ENCODE measurements around the gene TTC32.
A peak's percentile ranks its signal among the peaks of the same experiment; 100 is the strongest.

The TTC32 gene

DNA sequence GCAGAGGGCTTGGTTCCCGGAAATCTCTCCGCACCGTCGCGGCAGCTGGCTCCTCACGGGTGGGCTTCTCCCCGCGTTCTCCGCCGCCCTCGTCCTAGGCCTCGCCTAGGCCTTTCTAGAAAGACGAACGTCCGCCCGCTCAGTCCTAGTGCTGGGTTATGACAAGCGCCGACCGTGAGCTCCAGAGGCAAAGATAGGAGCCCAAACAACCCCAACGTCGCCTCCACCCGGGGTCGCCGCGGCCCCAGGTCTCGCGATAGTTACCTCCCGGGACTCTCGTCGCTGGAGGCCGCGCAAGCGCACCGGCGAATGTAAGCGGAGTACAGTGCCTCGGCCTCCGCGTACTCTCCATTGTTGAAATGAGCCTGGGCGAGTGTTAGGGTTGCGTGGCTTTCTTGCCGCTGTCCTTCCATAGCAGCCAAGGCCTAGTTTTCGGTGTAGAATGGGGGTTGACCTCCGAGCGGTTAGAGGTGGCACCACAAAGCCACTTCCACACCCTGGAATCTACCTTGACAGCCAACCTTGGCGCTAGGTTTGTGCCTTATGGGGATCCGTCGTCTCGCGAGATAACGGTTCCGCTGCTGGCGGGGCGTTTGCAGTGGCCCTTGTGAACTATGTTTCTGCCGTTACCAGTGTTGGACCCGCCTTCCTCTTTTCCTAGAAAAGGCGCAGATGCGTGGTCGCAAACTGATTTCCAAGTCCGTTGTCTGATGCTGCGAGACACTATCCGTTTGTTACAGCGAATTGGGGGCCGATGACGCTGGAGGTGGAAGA is at the start of gene TTC32:
Gene TTC32, minus strand, starts transcription at position 542 of the 774 bp plus-strand sequence. Its CDS starts 129 bp downstream, at position 413.
- Mint-ChIP-seq H3K27ac (peak within 1 kb of the TSS; percentile 100), H3K9me3 (no peaks in the 10 kb centered on the region), H3K27me3 (ENCODE audit: low read depth, poor library complexity) (peaks cover 4% of the 10 kb centered on the region), H3K36me3 (ENCODE audit: low read depth) (no peaks in the 10 kb centered on the region), H3K4me1 (peaks cover 49% of the 10 kb centered on the region), H3K4me3 (peak within 1 kb of the TSS; percentile 93)
- TF ChIP-seq, protein P1, sequence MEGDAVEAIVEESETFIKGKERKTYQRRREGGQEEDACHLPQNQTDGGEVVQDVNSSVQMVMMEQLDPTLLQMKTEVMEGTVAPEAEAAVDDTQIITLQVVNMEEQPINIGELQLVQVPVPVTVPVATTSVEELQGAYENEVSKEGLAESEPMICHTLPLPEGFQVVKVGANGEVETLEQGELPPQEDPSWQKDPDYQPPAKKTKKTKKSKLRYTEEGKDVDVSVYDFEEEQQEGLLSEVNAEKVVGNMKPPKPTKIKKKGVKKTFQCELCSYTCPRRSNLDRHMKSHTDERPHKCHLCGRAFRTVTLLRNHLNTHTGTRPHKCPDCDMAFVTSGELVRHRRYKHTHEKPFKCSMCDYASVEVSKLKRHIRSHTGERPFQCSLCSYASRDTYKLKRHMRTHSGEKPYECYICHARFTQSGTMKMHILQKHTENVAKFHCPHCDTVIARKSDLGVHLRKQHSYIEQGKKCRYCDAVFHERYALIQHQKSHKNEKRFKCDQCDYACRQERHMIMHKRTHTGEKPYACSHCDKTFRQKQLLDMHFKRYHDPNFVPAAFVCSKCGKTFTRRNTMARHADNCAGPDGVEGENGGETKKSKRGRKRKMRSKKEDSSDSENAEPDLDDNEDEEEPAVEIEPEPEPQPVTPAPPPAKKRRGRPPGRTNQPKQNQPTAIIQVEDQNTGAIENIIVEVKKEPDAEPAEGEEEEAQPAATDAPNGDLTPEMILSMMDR (IDR thresholded peaks at IDR 0.05), result no peak
- peak; percentile 92 for DNase-seq

DNA sequence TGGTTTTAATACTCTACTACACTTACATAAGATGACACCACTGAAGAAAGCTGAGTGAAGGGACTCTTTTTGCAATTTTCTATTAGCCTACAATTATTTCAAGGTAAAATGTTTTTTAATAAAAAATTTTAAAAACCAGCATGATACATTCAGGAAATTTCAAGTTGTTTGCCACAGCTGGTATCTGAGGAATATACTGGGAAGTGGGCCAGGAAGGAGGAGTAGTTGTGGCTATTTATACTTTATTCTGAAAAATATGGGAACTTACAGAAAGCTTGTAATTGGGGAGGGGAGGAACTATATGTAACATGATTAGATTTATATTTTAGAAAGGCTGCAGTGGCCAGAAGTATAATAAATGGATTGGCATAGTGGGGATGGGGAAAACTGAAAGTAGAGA is 47.3 kb upstream of the TTC32 start:
- peaks cover 38% of the 10 kb centered on the region for H3K36me3 Mint-ChIP-seq (ENCODE audit: low read depth)
- H3K9me3 Mint-ChIP-seq, result no peaks in the 10 kb centered on the region
- TF ChIP-seq, protein P1 (IDR thresholded peaks at IDR 0.05), result no peak
- H3K27me3 Mint-ChIP-seq (ENCODE audit: low read depth, poor library complexity), result no peaks in the 10 kb centered on the region
- no peak overlapping the region for H3K27ac Mint-ChIP-seq
- no peaks in the 10 kb centered on the region for H3K4me1 Mint-ChIP-seq
- DNase-seq, result no peak
- H3K4me3 Mint-ChIP-seq, result no peak overlapping the region

DNA sequence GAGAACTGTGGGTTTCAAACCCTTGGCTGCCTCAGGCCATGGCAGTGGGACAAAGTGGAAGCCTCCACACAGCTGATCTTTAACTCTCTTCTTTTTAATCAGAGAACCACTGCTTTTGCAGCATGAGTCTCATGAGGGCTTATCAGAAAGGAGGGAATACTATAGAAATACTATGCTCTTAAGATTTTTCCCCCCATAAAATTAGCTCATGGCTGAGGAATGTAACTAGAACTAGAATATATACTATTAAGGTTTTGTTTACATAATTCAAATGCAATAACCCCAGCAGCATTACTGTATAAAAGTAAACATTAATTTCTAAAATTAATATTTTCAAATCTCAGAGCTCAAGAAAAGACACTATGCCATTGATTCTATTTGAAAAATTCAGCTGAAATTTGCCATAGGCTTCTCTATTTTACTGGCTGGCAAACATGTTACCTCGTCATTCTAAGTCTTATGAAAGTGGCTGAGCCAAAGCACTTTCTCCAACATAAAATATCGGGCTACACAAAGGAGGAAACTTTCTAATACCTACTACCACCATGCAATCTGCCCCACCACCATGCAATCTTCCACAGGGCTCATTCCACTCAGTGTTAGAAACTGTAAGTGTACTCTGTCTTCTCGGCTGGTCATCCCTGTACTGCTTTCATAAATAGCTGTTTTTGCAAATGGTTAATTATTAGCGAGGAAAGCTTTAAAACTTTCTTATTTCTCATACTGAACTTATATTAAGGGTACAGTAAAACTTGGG is 45.6 kb upstream of the TTC32 start:
- peaks cover 25% of the 10 kb centered on the region for H3K36me3 Mint-ChIP-seq (ENCODE audit: low read depth)
- no peak overlapping the region for H3K4me3 Mint-ChIP-seq
- no peak for DNase-seq

DNA sequence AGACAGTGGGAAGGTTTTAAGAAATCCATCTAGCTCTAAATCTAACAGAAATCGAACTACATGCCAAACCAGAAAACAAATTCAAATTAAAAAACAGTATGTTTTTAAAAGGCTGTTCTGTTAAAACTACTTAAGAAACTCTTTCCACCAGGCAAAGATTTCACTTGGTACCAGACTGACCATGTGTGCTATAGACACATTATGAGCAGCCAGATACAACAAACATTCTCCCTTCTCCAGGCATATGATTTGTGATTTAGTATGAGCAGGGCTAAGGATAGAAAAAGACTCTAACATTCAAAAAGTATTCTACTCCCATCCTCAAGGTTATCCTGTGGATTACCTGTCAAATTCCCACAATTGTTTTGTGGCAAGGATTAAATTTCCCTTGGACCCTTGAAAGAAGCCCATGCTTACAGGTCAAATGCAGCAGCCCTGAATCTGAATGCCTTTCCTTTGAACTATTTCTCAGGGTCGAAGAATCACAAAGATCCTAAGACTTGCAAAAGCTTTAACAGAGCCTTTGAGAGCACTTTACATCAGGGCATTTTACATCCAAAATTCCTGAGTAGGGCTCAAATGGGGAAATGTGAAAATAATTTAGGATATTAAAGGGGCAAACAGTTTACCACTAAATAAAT is 42.5 kb upstream of the TTC32 start:
- no peak for DNase-seq
- Mint-ChIP-seq H3K36me3 (ENCODE audit: low read depth) (peaks cover 16% of the 10 kb centered on the region), H3K27me3 (ENCODE audit: low read depth, poor library complexity) (no peaks in the 10 kb centered on the region), H3K9me3 (no peaks in the 10 kb centered on the region), H3K4me3 (no peak overlapping the region), H3K27ac (peak overlapping the region; percentile 18), H3K4me1 (no peaks in the 10 kb centered on the region)
- TF ChIP-seq, protein P1 (IDR thresholded peaks at IDR 0.05), result no peak

More for the DNA sequence above, 45.6 kb upstream of the TTC32 start:
- TF ChIP-seq, protein P1 (IDR thresholded peaks at IDR 0.05), result no peak
- Mint-ChIP-seq H3K4me1 (no peaks in the 10 kb centered on the region), H3K9me3 (no peaks in the 10 kb centered on the region), H3K27ac (peak overlapping the region; percentile 88), H3K27me3 (ENCODE audit: low read depth, poor library complexity) (no peaks in the 10 kb centered on the region)

DNA sequence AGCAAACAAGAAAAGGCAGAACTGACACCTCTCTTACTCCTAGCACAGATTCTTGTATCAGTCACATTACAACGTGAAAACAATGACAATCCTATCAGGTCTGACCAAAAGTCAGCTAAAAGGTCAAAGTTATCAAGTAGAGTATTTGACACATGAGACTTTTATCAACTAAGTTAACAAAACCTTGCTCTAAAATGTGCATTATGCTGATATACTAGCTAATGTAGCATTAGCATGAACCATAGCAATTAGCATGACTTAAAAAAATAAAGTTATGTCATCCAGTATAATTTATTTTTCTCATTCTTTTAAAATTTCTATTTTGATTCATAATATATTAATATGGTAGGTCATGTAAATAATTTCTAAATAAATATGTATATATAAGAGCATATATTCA is 41.4 kb upstream of the TTC32 start:
- Mint-ChIP-seq H3K4me1 (no peaks in the 10 kb centered on the region), H3K27me3 (ENCODE audit: low read depth, poor library complexity) (no peaks in the 10 kb centered on the region), H3K9me3 (no peaks in the 10 kb centered on the region), H3K4me3 (no peak overlapping the region), H3K36me3 (ENCODE audit: low read depth) (peaks cover 15% of the 10 kb centered on the region), H3K27ac (no peak overlapping the region)
- DNase-seq, result no peak
- TF ChIP-seq, protein P1 (IDR thresholded peaks at IDR 0.05), result no peak
